ENCODE measurements around the gene ARMC3.

DNA sequence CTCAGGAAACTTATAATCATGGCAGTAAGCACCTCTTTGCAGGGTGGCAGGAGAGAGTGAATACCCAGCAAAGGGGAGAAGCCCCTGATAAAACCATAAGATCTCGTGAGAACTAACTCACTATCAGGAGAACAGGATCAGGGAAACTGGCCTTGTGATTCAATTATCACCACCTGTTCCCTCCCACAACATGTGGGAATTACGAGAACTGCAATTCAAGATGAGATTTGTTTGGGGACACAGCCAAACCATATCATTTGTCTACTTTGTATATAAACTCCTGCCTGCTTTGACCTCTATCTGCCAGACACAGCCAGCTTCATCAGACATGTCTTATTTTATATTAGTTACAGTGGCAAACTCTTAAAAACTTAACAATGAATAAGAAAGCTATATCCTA, 50.4 kb downstream of the ARMC3 start:
- TF ChIP-seq, protein P1, sequence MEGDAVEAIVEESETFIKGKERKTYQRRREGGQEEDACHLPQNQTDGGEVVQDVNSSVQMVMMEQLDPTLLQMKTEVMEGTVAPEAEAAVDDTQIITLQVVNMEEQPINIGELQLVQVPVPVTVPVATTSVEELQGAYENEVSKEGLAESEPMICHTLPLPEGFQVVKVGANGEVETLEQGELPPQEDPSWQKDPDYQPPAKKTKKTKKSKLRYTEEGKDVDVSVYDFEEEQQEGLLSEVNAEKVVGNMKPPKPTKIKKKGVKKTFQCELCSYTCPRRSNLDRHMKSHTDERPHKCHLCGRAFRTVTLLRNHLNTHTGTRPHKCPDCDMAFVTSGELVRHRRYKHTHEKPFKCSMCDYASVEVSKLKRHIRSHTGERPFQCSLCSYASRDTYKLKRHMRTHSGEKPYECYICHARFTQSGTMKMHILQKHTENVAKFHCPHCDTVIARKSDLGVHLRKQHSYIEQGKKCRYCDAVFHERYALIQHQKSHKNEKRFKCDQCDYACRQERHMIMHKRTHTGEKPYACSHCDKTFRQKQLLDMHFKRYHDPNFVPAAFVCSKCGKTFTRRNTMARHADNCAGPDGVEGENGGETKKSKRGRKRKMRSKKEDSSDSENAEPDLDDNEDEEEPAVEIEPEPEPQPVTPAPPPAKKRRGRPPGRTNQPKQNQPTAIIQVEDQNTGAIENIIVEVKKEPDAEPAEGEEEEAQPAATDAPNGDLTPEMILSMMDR (IDR thresholded peaks at IDR 0.05): no peak
- no peak for TF ChIP-seq POLR2A (IDR thresholded peaks at IDR 0.05)

All from adrenal gland (tissue), 5 donors.